Right ventricle myocardium inferior (tissue), 1 donor: Measurements from ENCODE around the gene NPFF. TPM values are rescaled to one million over a fixed set of nuclear protein-coding genes. Genes with fewer than 3 reads are reported as not detected.
"Not testable (repeated sequence)": the region's sequence is repeated elsewhere in the genome, so short reads cannot be mapped to it uniquely, and the experiment has no call there.

Source experiments
- ATAC-seq: fragments of 200-7000 bp; cut with Tn5 transposase; one replicate; pipeline ENCODE4 v1.9.1; 2020; ENCODE audit warnings: mild to moderate bottlenecking, moderate library complexity
- DNase-seq: peaks from one replicate; pipeline ENCODE4 v3.0.0; 2021; ENCODE audit errors: missing footprints
- intact Hi-C: fragments of 100-400 bp; cut with DNase I; formaldehyde crosslinking; loops from one replicate; pipeline ENCODE4 v1.11.0; 2022
- long read RNA-seq: library from polyadenylated mRNA; unstranded; transcript quantifications from one replicate; pipeline ENCODE4 v2.0.0, GENCODE V29; 2021
- total RNA-seq: library from RNA; stranded (reverse); fragmentation: NEBNext Ultra II Directional; extraction: Animal tissue kit (Norgen Biotek cat#: 25700); gene quantifications from one replicate; pipeline ENCODE4 v1.2.1, GENCODE V29; 2021
- donor health status: DM: no; HTN: yes; CAD: no; lungs with severe emphysema.

The NPFF gene
- not detected for total RNA-seq
- long read RNA-seq, result 0 reads

- ATAC-seq (no peak), DNase-seq (peak; percentile 66)
- intact Hi-C loops, result no loop called here
Observed at GRCh38 chr12:53506881-53507602, at the start of gene NPFF. Gene NPFF, minus strand, starts transcription at chr12:53507484. Its CDS starts 10 bp downstream, at chr12:53507474.

- DNase-seq, result no peak
- ATAC-seq, result no peak
- intact Hi-C loops, result no loop called here
Observed at GRCh38 chr12:53552361-53553327, 45.4 kb upstream of the NPFF start.

- DNase-seq (no peak), ATAC-seq (no peak)
- intact Hi-C loops, result no loop called here
Observed at GRCh38 chr12:53551889-53552291, 44.6 kb upstream of the NPFF start.

GRCh38 chr12:53550595-53550994, 43.3 kb upstream of the NPFF start:
- no peak for ATAC-seq
- intact Hi-C loops, result no loop called here

GRCh38 chr12:53550131-53550530, 42.8 kb upstream of the NPFF start:
- ATAC-seq, DNase-seq, intact Hi-C loops: not testable (repeated sequence)

More at GRCh38 chr12:53550595-53550994, 43.3 kb upstream of the NPFF start:
- no peak for DNase-seq

- ATAC-seq, DNase-seq, intact Hi-C loops: not testable (repeated sequence)
Observed at GRCh38 chr12:53548354-53548753, 41.1 kb upstream of the NPFF start.

- intact Hi-C loops, result loop anchor here (1.0 to 5.0 kb wide), 3 partner anchors 54 to 204 kb away; partner anchors contain the start of gene ATP5MC2
- DNase-seq (no peak), ATAC-seq (peak; percentile 87)
Observed at GRCh38 chr12:53543539-53543938, 36.3 kb upstream of the NPFF start.

GRCh38 chr12:53539526-53539925, 32.2 kb upstream of the NPFF start:
- DNase-seq (no peak), ATAC-seq (no peak)
- intact Hi-C loops, result no loop called here

- DNase-seq (no peak), ATAC-seq (peak; percentile 81)
- intact Hi-C loops, result no loop called here
Observed at GRCh38 chr12:53538209-53538689, 31.0 kb upstream of the NPFF start.

- intact Hi-C loops, result no loop called here
- DNase-seq, result no peak
Observed at GRCh38 chr12:53536962-53537361, 29.7 kb upstream of the NPFF start.

GRCh38 chr12:53533471-53533870, 26.2 kb upstream of the NPFF start:
- intact Hi-C loops, result no loop called here
- DNase-seq (no peak), ATAC-seq (no peak)

More at GRCh38 chr12:53536962-53537361, 29.7 kb upstream of the NPFF start:
- ATAC-seq, result no peak

- DNase-seq (no peak), ATAC-seq (no peak)
- intact Hi-C loops, result no loop called here
Observed at GRCh38 chr12:53532524-53533445, 25.5 kb upstream of the NPFF start.

GRCh38 chr12:53532021-53532420, 24.7 kb upstream of the NPFF start:
- ATAC-seq, result no peak
- intact Hi-C loops, result no loop called here
- DNase-seq, result no peak

GRCh38 chr12:53530920-53531319, 23.6 kb upstream of the NPFF start:
- ATAC-seq (no peak), DNase-seq (no peak)
- intact Hi-C loops, result no loop called here

- ATAC-seq (no peak), DNase-seq (no peak)
- intact Hi-C loops, result no loop called here
Observed at GRCh38 chr12:53530061-53530460, 22.8 kb upstream of the NPFF start.

- intact Hi-C loops, result no loop called here
- no peak for DNase-seq
- ATAC-seq, result no peak
Observed at GRCh38 chr12:53524476-53524875, 17.2 kb upstream of the NPFF start.

- ATAC-seq (no peak), DNase-seq (no peak)
- intact Hi-C loops, result no loop called here
Observed at GRCh38 chr12:53523131-53523530, 15.8 kb upstream of the NPFF start.

- intact Hi-C loops, result no loop called here
- ATAC-seq (no peak), DNase-seq (no peak)
Observed at GRCh38 chr12:53518381-53518780, 11.1 kb upstream of the NPFF start.
